Skin of body (tissue), 2 donors: ENCODE data around the gene ANKRD52. TPM values are rescaled to one million over a fixed set of nuclear protein-coding genes. Genes with fewer than 3 reads are reported as not detected.
"Not testable (repeated sequence)": the region's sequence is repeated elsewhere in the genome, so short reads cannot be mapped to it uniquely, and the experiment has no call there.

Source experiments
- DNase-seq: peaks from one replicate; lab custom pipeline; 2025; lab: John Stamatoyannopoulos, UW
- total RNA-seq: library from RNA; depleted of rRNA; stranded (reverse); fragments of >200 nt; gene quantifications from one replicate; pipeline ENCODE4 v1.2.3, GENCODE V29; 2014

ANKRD52 gene
- total RNA-seq, 1 donor from 2014 or later: 11.0 TPM

DNA sequence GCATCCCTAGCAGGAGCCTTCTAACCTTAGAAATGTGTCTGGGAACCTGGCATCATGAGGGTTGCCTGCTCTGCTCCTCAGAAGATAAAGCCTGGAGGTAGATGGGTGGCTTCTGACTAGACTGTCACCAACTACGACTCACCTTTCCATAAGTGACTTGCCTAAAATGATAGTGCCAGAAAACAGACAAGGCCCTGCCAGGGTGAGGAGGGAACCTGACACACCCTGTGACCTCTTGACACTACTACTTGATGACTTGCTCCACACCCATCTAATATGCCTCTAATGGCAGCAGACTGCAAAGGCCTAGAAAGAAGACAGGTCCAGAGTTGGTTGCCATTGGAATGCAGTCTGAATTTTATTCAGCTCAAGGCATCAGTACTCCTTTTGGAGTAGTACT is 45.8 kb downstream of the ANKRD52 start:
- DNase-seq: no peak

DNA sequence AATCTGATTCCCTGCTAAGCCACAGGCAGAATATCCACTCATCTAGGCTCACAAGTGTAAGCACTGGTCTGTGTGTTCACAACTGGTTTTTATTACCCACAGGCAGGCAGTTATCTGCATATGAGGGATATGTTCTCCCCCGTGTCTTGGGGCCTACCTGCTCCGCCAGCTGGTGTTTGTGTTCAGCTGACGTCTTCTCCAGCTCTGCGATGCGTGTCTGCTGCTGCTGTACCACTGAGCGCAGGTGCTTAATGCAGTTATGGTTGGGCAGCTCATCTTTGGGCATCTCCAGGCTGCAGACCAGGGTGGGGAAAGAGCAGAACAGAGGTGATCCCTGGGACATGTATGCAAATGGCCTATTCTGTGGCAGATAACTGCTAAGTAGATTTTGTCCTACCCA is 50.2 kb downstream of the ANKRD52 start:
- DNase-seq: no peak

DNA sequence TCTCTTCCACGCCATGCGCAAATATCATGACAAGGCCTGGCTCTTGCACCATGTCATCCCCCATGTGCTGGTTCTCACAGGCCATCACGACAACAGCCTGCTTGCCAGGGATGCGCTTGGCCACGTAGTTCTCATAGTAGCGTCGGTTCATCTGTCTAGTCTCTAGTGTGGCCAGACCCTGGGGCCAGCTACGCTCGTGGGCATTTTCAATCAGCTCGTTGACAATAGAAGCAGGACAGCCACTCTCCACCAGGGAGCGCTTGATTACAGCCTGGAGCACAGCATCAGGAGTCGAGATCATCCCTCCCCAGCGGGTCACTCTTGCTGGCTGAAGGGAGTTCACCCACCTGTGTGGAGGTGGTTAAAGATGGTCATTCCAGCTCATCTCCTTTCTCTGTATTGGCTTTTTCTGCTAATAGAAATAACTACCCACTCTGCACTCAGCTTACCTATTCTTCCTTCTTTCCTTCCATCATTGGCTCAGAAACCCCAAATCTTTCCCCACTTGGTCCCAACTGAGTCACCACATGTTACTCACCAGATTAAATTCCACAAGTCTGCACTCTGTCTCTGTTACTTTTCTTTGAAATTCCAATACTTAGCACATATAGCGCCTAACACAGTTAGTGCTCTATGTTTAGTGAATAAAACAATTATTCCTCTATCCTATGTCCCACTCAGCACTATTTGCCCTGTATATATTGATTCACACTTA is 51.6 kb downstream of the ANKRD52 start:
- no peak for DNase-seq

DNA sequence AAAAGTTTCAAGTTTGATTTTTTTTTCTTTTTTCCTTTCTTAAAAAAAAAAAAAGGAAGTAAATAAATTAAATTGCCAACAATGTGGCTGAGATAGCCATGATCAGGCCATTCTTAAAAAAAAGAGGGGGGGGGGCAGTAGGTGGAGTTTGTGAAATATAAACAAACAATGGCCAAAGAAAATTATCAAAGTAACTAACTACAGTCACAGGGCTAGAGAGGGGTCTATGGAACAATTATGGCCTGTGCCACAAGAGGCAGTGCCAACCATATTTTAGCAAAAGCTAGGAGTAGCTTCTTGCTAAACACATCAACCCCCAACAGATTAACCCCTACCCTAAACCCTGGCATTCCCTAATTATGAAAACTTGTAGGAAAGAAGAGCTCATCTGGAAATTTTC is 52.7 kb downstream of the ANKRD52 start:
- no peak for DNase-seq

DNA sequence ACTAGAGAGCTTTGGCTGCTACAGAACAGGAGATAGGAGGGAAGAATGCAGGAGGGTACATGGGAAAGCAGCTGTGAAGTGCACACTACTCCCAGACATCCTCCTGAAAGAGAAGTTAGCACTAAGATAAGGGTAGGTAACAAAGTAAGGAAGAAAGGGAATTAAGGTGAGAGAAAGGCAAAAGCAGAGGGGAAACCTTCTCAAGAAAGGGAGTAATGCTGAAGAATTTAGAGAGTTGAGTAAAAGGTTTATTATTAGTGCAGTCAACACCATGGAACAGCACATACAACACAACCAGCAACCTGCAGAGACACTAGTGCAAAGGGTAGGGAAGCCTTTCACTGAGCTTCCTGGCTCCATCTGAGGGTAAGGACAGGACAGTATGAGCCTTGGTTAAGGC is 53.9 kb downstream of the ANKRD52 start:
- DNase-seq: no peak

DNA sequence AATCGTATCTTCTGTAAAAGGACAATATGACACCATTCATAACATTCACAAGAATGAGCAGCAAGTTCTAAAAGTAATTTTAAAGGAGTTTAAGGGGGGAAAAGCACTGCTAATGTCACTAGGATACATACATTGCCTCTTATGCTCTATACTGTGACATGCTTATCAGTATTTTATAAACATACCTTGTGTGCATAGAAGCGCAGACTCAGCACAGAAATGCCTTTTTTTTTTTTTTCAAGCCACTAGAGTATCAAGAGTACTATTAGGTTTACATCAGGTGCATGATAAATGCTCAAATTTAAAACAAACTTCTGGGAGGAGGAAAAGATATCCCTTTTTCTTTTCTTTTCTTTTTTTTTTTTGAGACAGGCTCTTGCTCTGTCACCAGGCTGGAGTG is 55.3 kb downstream of the ANKRD52 start:
- no peak for DNase-seq

DNA sequence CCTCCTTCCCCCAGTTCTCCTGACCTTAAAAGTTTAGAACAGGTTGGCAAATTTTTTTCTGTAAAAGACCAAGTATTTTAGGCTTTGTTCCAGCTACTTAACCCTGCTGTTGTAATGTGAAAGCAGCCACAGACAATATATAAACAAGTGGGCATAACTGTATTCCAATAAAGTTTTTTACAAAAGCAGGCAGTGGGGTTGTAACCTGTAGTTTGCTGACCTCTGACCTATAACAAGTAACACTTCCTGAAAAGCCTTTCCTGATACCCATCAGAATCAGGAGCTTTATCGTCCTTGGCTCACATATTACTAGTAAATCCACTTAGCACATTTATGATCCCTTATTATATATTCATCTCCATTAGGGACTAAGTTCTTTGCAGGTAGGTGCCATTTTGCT is 55.8 kb downstream of the ANKRD52 start:
- DNase-seq: no peak

DNA sequence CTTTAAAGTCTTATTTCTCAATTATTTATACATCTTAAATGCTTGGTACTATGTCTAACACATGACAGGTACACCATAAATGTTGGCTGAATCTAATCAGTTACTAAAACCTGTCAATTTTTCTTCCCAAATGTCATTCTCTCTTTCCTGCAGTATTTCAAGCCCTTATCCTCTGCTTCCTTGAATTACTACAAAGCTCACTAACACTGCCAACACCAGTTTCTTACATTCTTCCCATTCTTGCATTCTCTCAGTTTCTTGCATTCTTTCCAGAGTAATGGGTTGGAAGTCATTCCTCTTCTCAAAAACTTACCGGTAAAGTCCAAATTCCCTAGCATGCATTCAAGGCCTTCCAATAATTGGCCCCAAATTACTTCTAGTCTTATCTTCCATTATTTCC is 59.3 kb downstream of the ANKRD52 start:
- no peak for DNase-seq

DNA sequence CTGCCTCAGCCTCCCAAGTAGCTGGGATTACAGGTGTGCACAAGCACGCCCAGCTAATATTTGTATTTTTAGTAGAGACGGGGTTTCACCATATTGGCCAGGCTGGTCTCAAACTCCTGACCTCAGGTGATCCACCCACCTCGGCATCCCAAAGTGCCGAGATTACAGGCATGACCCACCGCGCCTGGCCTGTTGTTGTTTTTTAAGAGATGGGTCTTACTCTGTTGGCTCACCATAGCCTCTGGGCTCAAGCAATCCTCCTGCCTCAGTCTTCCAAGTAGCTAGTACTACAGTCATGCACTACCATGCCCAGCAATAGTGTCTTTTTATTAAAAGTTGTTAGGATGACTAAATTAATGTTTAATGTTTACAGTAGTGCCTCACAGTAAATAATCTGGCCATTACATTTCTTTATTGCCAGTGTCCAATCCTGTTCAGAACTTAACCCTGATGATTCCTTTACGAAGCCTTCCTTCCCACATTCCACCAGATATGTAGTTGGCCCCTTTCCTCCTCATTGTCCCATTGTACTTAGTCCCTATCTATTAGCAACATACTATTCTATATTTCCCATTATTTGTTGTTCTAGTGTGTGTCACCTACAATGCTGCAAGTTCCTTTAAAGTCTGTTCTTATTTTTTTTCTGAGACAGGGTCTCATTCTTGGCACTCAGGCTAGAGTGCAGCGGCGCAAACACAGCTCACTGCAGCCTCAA is 60.1 kb downstream of the ANKRD52 start:
- no peak for DNase-seq

DNA sequence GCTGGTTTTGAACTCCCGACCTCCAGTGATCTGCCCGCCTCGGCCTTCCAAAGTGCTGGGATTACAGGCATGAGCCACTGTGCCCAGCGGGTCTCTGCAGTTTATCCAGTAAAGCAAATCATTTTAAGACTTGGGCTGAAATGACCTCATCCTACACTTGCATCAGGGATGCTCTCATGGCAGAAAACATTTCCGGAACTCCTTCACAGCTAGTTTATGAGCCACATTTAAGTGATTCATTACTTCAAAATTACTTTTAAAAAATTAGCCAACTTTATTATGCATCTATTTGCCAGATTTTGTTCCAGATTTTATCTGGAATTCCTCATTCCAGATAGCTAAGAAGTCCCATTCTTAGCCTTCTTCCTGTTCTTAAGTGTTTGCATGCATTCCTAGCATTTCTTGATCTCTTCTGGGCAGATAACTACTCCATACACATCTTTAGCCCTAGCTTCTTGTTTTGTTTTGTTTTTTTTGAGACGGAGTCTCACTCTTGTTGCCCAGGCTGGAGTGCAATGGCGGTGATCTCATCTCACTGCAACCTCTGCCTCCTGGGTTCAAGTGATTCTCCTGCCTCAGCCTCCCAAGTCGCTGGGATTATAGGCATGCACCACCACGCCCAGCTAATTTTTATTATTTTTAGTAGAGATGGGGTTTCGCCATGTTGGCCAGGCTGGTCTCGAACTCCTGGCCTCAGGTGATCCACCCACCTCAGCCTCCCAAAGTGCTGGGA is 61.2 kb downstream of the ANKRD52 start:
- DNase-seq: not testable (repeated sequence)

DNA sequence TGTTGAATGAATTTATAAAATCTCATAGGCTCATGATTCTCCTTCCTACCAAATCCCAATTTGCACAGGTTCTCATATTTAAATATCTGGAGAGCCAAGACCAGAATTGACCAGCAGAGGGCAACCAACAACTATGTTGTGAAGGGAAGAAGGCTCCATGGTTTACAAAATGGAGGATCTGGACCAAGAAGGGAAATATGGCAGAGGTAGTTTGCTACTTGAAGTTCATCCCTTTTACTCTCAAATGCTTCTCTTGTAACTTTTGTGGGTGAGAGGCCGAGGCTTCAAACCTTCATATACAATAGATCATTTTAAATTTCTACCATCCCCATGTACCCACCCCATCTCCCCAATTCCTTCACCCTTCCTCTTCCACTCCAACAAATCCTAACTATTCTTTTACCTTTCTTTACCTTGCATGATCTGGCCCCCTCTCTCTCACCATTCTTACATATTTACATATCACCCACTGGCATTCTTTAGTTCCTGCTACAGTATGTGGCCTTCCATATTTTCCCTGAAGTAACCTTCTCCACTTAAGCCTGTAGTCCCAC is 65.1 kb downstream of the ANKRD52 start:
- DNase-seq: peak; percentile 60

DNA sequence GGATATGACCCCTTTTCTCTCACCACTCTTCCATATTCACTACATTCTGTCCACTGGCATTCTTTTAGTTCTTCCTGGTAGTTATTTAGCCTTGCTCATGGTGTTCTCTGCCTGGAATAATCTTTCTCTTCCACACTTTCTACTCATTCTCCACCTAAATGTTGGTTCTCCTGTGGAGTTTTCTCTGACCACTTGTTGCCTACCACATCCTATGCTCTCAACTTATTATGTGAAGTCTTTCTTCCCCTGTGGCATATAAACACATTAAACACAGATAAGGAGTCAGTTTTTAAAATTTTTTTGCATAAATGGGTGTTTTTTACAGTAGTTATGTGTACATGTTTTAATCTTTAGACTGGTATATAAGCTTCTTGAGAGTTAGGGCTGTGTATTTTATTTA is 65.6 kb downstream of the ANKRD52 start:
- DNase-seq: no peak

DNA sequence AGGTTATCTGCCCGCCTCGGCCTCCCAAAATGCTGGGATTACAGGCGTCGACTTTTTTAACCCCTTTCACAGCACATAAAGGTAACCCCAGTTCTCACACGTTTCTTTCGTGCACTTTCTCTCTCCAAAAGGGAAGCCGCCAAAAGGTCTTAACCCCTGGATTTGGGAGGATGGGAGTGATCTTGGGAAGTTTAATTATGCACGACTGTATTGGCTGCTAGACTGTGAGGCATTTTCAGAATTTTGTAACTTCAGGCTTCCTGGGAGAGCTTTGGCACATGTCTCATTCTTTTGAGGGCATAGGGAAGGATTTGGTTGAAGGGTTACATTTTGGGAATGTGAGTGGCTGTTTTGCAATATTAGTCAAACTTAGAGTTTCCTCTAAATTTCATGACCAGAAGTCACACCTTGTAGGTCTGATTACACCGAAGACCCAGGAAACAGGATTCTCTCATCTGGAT is 67.5 kb downstream of the ANKRD52 start:
- DNase-seq: no peak

DNA sequence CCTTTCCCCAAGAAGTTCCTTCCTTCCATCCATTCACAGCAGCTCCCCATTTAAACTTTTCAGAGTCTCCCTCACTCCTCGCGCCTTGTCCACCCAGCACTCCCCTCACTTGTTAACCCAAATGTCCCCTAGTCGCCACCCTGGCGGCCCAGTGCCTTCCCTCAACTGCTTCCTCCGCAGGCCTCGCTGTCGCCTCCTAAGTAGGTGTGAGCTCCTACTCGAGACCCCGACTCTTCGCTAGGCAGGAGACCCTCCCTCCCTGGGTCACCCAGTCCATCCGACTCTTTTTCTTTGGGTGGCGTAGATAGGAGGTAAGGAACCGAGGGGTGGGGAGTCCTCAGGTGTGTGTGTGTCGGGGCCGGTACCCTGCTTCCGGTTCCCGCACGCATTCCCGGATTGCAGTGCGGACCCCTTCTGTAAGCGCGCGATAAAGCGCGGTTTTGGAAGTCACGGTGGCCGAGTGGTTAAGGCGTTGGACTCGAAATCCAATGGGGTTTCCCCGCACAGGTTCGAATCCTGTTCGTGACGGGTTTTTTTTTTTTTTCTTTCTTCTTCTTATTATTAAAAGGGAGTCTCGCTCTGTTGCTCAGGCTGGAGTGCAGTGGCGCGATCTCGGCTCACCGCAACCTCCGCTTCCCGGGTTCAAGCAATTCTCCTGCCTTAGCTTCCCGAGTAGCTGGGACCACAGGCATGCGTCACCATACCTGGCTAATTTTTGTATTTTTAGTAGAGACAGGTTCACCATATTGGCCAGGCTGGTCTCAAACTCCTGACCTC is 68.1 kb downstream of the ANKRD52 start:
- peak; percentile 79 for DNase-seq

DNA sequence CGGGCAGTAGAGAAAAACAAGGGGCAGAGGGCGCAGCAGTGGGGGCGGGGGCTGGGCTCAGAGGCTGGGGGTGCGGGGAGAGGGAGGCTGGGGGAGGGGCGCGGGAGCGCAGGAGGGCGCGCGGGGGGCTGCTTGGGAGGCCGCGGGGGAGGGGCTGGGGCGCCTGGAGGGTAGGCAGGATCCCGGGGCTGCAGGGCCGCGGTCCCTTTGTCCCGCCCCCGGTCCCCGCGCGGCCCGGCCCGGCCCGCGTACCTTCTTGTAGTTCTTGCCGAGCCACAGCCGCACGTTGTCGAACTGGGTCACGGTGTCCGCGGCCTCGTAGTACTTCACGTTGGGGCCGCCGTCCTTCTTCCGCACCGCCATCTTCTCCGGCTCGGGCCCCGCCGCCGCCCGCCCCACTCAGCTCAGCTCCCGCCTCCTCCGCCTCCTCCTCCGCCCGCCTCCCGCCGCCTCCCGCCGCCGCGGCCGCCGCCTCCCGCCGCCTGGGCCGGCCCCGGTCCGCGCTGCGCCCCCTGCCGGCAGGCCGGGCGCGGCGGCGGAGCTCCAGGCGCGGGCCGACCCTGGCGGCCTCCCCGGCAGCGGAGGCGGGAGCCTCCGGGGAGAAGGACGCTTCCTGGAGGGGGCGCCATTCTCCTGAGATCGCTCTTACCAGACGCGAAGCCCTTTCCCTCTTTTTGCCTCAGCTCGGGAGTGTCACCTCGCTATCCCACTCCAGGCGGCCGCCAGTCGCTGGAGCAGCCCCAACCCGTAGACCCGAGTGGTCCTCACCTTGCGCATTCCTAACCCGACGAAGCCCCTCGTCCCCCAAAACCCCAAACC is 68.9 kb downstream of the ANKRD52 start, which contains the start of gene SMARCC2:
Gene SMARCC2 (minus strand): TSS at position 385 of the 819 bp plus-strand sequence. CDS start 22 bp downstream, at position 363.
- peak; percentile 84 for DNase-seq

DNA sequence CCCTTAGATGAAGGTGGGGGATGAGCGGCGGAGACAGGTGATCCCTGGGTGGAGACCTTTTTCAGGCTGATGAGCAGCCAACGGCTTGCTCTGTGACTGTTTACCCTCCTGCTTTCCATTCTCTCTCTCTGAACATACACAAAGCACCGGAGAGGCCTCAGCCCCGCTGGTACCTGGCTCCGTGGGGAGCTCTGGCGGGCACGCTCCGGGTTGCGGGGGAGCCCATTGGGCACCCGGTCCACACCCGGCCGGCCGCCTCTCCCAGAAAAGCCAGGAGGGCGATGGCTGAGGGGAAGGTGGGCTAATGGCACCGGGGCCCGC is 69.4 kb downstream of the ANKRD52 start:
- DNase-seq: no peak

DNA sequence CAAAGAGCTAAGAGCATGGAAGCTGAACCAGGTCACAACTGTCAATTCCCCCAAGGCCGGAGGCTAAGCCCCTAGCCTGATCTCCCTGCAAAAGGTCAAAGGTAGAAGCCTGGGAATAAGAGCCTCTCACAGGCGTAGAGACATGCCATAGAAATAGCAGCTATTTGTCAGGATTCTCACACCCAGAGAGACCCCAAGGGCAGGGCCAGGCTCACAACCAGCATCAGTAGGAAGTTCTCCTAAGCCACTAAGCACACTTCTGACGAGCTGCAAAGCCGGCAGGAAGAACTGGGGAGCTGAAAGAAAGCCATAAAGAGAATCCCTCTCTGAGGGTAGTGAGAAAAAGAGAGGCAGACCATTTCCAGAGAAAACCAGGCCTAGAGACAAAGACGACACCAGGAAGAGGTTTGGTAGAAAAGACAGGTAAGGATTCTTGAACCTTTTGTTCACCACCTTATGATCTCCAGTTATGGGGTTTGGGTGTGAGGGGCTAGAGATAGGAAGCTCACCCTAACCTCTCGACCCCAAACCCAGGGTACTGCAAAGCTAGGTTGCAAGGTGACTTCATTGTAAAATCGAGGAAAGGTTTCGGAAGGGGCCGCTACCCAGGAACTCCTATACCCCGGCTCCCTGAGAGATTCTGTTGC is 69.9 kb downstream of the ANKRD52 start:
- no peak for DNase-seq
